Ovary (tissue), 9 donors: ENCODE measurements around the gene PRPS2. TPM values are rescaled to one million over a fixed set of nuclear protein-coding genes. Genes with fewer than 3 reads are reported as not detected.

ENCODE experiments used
- DNase-seq, 5 donors: peaks; one replicate each; pipeline ENCODE4 v3.0.0-alpha.2; 2019 to 2020
- H3K27ac ChIP-seq, 2 donors: fragments of 200-600 bp; one replicate each; pipeline versions ENCODE4 v1.5.1 to v1.8.0; 2019 to 2022
- H3K27me3 ChIP-seq: fragments of 200-600 bp; one replicate; pipeline ENCODE4 v1.8.0; 2022
- H3K36me3 ChIP-seq: fragments of 200-600 bp; sonication (generic); one replicate; pipeline ENCODE4 v1.5.1; 2019
- H3K4me1 ChIP-seq: one replicate; pipeline ENCODE4 v1.8.1; 2013; ENCODE audit warnings: mild to moderate bottlenecking, moderate library complexity; ENCODE audit not compliant: insufficient read depth
- H3K4me3 ChIP-seq: fragments of 200-600 bp; sonication (generic); one replicate; pipeline ENCODE4 v1.5.1; 2017
- H3K9me3 ChIP-seq, 2 donors: fragments of 200-600 bp in 1 of 2; sonication (generic) in 1 of 2; one replicate each; pipeline versions ENCODE4 v1.5.1 to v1.8.1; 2013 to 2019; ENCODE audit warnings: mild to moderate bottlenecking in 1 of 2, moderate library complexity in 1 of 2
- CTCF ChIP-seq, 3 donors: fragments of 450-650 bp in 2 of 3; fragments of 200-600 bp in 1 of 3; IDR thresholded peaks; one replicate each; pipeline versions ENCODE4 v1.5.1 to v1.8.0; 2016 to 2022; ENCODE audit warnings: antibody characterized with exemption in 3 of 3, mild to moderate bottlenecking in 1 of 3
- EP300 ChIP-seq: sonication (generic); formaldehyde crosslinking; IDR thresholded peaks from one replicate; pipeline ENCODE4 v1.6.1; 2017; ENCODE audit warnings: antibody characterized with exemption
- POLR2A ChIP-seq: fragments of 450-650 bp; IDR thresholded peaks from one replicate; pipeline ENCODE4 v1.6.1; 2017; ENCODE audit warnings: antibody characterized with exemption, mild to moderate bottlenecking, moderate library complexity
- WGBS, 3 donors: extraction: QIAGEN DNeasy Blood & Tissue Kit in 1 of 3; methylation state at CpG; one replicate each; pipeline versions ENCODE4 v1.1.5 to v1.1.7; 2013 to 2017; 5-methylcytosine and 5-hydroxymethylcytosine counted together
- intact Hi-C, 4 donors: fragments of 100-400 bp; cut with DNase I; formaldehyde crosslinking; loops; one replicate each; pipeline versions ENCODE4 v1.11.0 to v1.15.1; 2022 to 2023
- polyA plus RNA-seq, 2 donors: library from polyadenylated mRNA; stranded (reverse); fragments of 200-250 nt in 1 of 2; fragments of 350-450 nt in 1 of 2; fragmentation: Illumina TruSeq in 1 of 2; extraction: RNeasy Lipid Tissue Mini Kit (QIAGEN cat#74804) in 1 of 2; gene quantifications; one replicate each; pipeline ENCODE4 v1.2.3, GENCODE V29; 2013 to 2014
- total RNA-seq, 7 donors: library from RNA; depleted of rRNA in 2 of 7; stranded (reverse); fragments of >200 nt in 2 of 7; fragmentation: NEBNext Ultra II Directional in 3 of 7; extraction: Animal tissue kit (Norgen Biotek cat#: 25700) in 3 of 7; gene quantifications; one replicate each; pipeline versions ENCODE4 v1.1.0 to v1.2.4, GENCODE V29; 2016 to 2023
- donor health status: DM: no; HTN: no; CAD: no; lungs with moderate emphysema.
- donor health status: DM: no; HTN: no; CAD: no.
- donor health status: Bipolar disorder and iron deficiency.
- donor health status: DM: yes; HTN: yes; CAD: no.
- donor health status: DM: no; HTN: no; CAD: no.
- donor health status: DM: yes; HTN: yes; CAD: no.

The PRPS2 gene
- total and polyA plus RNA-seq, 9 donors: 81.4 to 501 (median 113) TPM

GRCh38 chrX:12799118-12799517, 7.9 kb downstream of the PRPS2 start:
- no peaks in the 10 kb centered on the region for H3K9me3 ChIP-seq
- 84 to 87% (median 85%) methylated on average over 13 of the region's 13 CpGs for WGBS, 3 donors
- H3K4me1 ChIP-seq: no peaks in the 10 kb centered on the region
- no peak overlapping the region for H3K4me3 ChIP-seq
- intact Hi-C loops: no loop called here
- TF ChIP-seq EP300: no peak
- no peak for TF ChIP-seq CTCF (IDR thresholded peaks at IDR 0.05)
- TF ChIP-seq POLR2A: no peak
- H3K27me3 ChIP-seq: no peaks in the 10 kb centered on the region
- no peak overlapping the region for H3K27ac ChIP-seq
- no peak for DNase-seq
- H3K36me3 ChIP-seq: no peaks in the 10 kb centered on the region

- no peak for TF ChIP-seq EP300
- no peak for TF ChIP-seq CTCF (IDR thresholded peaks at IDR 0.05)
- no peak for TF ChIP-seq POLR2A
- 72 to 82% (median 78%) methylated on average over 5 of the region's 5 CpGs for WGBS, 3 donors
- no peaks in the 10 kb centered on the region for H3K36me3 ChIP-seq
These were observed 11.5 kb downstream of the PRPS2 start for GRCh38 chrX:12802741-12803140.

DNA sequence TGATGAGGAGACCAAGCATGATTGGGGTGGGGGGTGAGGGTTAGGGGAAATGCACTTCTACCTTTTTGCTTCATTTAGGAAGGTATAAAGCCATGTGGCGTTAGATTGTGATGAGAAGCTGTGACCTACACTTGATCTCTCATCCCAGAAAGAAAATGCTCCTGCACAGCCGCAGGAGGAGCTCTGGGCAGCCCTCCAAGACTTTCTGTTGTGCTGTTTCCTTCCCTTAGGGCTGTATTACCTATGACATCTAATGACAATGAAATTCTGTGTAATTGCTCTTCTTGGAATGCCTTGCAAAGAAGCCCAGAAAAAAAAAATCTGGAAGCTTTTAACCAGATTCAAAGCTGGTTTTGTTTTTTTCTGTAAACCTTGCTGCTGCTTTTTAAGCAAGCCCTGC, 13.4 kb downstream of the PRPS2 start:
- H3K27me3 ChIP-seq: no peaks in the 10 kb centered on the region
- DNase-seq: no peak
- no peaks in the 10 kb centered on the region for H3K36me3 ChIP-seq
- H3K9me3 ChIP-seq: no peaks in the 10 kb centered on the region
- 43 to 49% (median 46%) methylated on average over 2 of the region's 2 CpGs for WGBS, 3 donors
- H3K4me1 ChIP-seq: no peaks in the 10 kb centered on the region
- no peak for TF ChIP-seq EP300
- TF ChIP-seq POLR2A: no peak
- no peak for TF ChIP-seq CTCF (IDR thresholded peaks at IDR 0.05)
- intact Hi-C loops: no loop called here
- H3K4me3 ChIP-seq: no peak overlapping the region
- no peak overlapping the region for H3K27ac ChIP-seq

More at GRCh38 chrX:12802741-12803140, 11.5 kb downstream of the PRPS2 start:
- Histone ChIP-seq H3K27me3 (no peaks in the 10 kb centered on the region), H3K9me3 (no peaks in the 10 kb centered on the region), H3K4me1 (no peaks in the 10 kb centered on the region), H3K27ac (no peak overlapping the region), H3K4me3 (no peak overlapping the region)
- DNase-seq: no peak
- intact Hi-C loops: no loop called here

- no peaks in the 10 kb centered on the region for H3K36me3 ChIP-seq
- intact Hi-C loops: no loop called here
- 77 to 81% (median 79%) methylated on average over 6 of the region's 6 CpGs for WGBS, 3 donors
- TF ChIP-seq EP300 (no peak), POLR2A (no peak), CTCF (IDR thresholded peaks at IDR 0.05) (no peak)
- no peak overlapping the region for H3K4me3 ChIP-seq
- no peak for DNase-seq
- no peak overlapping the region for H3K27ac ChIP-seq
- H3K4me1 ChIP-seq: no peaks in the 10 kb centered on the region
- H3K27me3 ChIP-seq: no peaks in the 10 kb centered on the region
- H3K9me3 ChIP-seq: no peaks in the 10 kb centered on the region
These were observed 14.1 kb downstream of the PRPS2 start for GRCh38 chrX:12805333-12805732.

DNA sequence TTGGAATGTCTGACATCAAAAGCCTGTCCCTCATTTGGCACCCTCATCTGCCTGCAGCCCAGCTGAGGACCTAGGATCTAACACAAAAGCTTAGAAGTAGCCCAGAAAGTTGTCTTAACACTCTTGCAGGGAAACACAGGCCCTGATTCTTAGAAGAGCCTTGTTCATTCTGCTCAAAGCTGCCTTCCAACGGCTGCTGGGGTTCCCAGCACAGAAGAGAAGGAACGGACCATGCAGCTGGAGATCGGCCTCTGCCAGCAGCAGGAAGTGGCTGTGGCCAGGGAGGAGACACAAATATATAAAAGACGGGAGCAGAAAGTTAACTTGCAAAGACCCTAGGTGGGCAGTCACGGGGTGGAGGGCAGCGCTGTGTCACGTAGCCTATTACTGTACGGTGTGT, 20.4 kb downstream of the PRPS2 start:
- intact Hi-C loops: no loop called here
- H3K27ac ChIP-seq: no peak overlapping the region
- TF ChIP-seq EP300 (no peak), CTCF (IDR thresholded peaks at IDR 0.05) (no peak), POLR2A (no peak)
- 39 to 69% (median 48%) methylated on average over 8 of the region's 8 CpGs for WGBS, 3 donors
- no peaks in the 10 kb centered on the region for H3K27me3 ChIP-seq
- H3K4me1 ChIP-seq: no peaks in the 10 kb centered on the region
- no peaks in the 10 kb centered on the region for H3K9me3 ChIP-seq
- peak in 2 of 5 donors; percentile 22 to 27 for DNase-seq
- no peak overlapping the region for H3K4me3 ChIP-seq
- no peaks in the 10 kb centered on the region for H3K36me3 ChIP-seq
